Frontal cortex (tissue), 4 donors: ENCODE results near the gene CDH1. TPM values are rescaled to one million over a fixed set of nuclear protein-coding genes. Genes with fewer than 3 reads are reported as not detected.
A peak's percentile ranks its signal among the peaks of the same experiment; 100 is the strongest.

Experiments
- DNase-seq, 2 donors: peaks; one replicate each; pipeline ENCODE4 v3.0.0; 2012; ENCODE audit warnings: low spot score in 2 of 2
- FAIRE-seq: peaks from 2 replicates; lab custom pipeline; 2012; peaks lifted over from hg19 to GRCh38; lab: Jason Lieb, UNC
- total RNA-seq: library from RNA; depleted of rRNA; stranded (reverse); fragments of >200 nt; gene quantifications from one replicate; pipeline ENCODE4 v1.2.3, GENCODE V29; 2014
- donor health status: control.
- donor health status: control.
- donor health status: control.

Gene CDH1
- total RNA-seq, 1 donor from 2014 or later, result 1.6 TPM

- no peak for FAIRE-seq
- DNase-seq, result no peak
Observed at GRCh38 chr16:68756239-68756915, 19.3 kb downstream of the CDH1 start.

- DNase-seq, result no peak
- no peak for FAIRE-seq
Observed at GRCh38 chr16:68757625-68757935, 20.5 kb downstream of the CDH1 start.

- DNase-seq (no peak), FAIRE-seq (no peak)
Observed at GRCh38 chr16:68759062-68759461, 22.0 kb downstream of the CDH1 start.

- no peak for FAIRE-seq
- no peak for DNase-seq
Observed at GRCh38 chr16:68760671-68761275, 23.7 kb downstream of the CDH1 start.

- FAIRE-seq (no peak), DNase-seq (peak in 1 of 2 donors; percentile 31)
Observed at GRCh38 chr16:68762996-68763756, 26.1 kb downstream of the CDH1 start.

- no peak for DNase-seq
- FAIRE-seq, result no peak
Observed at GRCh38 chr16:68764862-68765261, 27.8 kb downstream of the CDH1 start.

- FAIRE-seq (no peak), DNase-seq (no peak)
Observed at GRCh38 chr16:68767581-68767980, 30.5 kb downstream of the CDH1 start.

GRCh38 chr16:68768175-68768574 is 31.1 kb downstream of the CDH1 start:
- no peak for FAIRE-seq
- no peak for DNase-seq

GRCh38 chr16:68768771-68769170 is 31.7 kb downstream of the CDH1 start:
- FAIRE-seq, result no peak
- no peak for DNase-seq

GRCh38 chr16:68770671-68771070 is 33.6 kb downstream of the CDH1 start:
- FAIRE-seq (no peak), DNase-seq (no peak)

- FAIRE-seq (no peak), DNase-seq (no peak)
Observed at GRCh38 chr16:68772030-68772681, 35.1 kb downstream of the CDH1 start.

GRCh38 chr16:68772871-68773270 is 35.8 kb downstream of the CDH1 start:
- no peak for DNase-seq
- FAIRE-seq, result no peak

- DNase-seq, result no peak
- no peak for FAIRE-seq
Observed at GRCh38 chr16:68774982-68775634, 38.0 kb downstream of the CDH1 start.

GRCh38 chr16:68776821-68777485 is 39.9 kb downstream of the CDH1 start:
- DNase-seq (no peak), FAIRE-seq (no peak)

GRCh38 chr16:68778551-68779231 is 41.6 kb downstream of the CDH1 start:
- FAIRE-seq (no peak), DNase-seq (no peak)

GRCh38 chr16:68779891-68780290 is 42.8 kb downstream of the CDH1 start:
- FAIRE-seq (no peak), DNase-seq (no peak)

- DNase-seq (no peak), FAIRE-seq (no peak)
Observed at GRCh38 chr16:68781784-68782183, 44.7 kb downstream of the CDH1 start.

- FAIRE-seq, result no peak
Observed at GRCh38 chr16:68782198-68783174, 45.4 kb downstream of the CDH1 start.

More at GRCh38 chr16:68782198-68783174, 45.4 kb downstream of the CDH1 start:
- DNase-seq, result no peak
